Activated CD8-positive, alpha-beta memory T cell treated with anti-CD3 and anti-CD28 coated beads, Interleukin-2, amount 50 U/mL, for 24 hours (primary cell): ENCODE data around the gene PGS1.
A peak's percentile ranks its signal among the peaks of the same experiment; 100 is the strongest.

Experiments used
- DNase-seq: peaks from one replicate; pipeline ENCODE4 v3.0.0-alpha.2; 2020; ENCODE audit errors: extremely low read depth

PGS1 gene

DNA sequence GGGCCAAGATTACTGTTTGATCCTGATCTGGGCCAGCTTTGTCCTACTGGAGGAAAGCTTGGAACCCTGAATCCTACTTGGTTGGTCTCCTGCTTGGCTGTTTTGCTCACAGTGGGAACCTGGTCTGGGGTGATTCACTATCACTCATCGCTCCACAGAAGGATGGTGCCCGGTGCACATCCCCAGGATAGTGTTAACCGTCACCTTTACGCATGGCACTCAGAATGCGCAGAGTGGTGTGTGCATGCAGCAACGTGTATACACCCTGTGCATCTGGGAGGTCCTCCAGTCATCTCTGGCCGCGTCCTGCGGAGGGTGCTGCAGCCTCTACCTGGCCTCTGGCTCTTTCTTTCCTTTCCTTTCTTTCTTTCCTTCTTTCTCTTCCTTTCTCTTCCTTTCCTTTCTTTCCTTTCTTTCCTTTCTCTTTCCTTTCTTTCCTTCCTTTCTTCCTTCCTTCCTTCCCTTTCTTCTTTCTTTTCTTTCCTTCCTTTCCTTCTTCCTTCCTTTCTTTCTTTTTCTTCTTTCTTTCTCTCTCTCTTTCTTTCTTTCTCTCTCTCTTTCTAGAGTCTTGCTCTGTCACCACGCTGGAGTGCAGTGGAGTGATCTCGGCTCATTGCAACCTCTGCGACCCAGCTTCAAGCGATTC lies 31.7 kb upstream of the PGS1 start:
- DNase-seq = no peak

DNA sequence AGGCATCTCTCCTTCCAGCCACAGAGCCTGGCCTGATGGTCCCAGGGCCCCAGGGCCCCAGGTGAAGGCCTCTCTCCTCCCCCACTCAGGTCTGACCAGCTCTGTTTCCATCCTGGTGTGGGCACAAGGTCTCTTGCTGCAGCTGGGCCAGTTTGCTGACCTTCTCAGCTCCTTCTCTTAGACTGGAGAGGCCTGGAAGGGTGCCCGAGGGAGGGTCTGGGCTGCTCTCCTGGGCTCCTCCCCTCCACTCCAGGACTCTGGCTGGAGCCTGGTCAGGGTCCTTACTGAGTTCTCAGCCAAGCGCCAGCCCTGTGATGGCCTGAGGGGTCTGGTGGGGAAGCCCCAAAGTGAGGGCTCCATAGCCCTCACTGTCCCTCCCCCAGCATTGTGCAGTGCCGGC lies 31.0 kb upstream of the PGS1 start:
- DNase-seq = no peak

DNA sequence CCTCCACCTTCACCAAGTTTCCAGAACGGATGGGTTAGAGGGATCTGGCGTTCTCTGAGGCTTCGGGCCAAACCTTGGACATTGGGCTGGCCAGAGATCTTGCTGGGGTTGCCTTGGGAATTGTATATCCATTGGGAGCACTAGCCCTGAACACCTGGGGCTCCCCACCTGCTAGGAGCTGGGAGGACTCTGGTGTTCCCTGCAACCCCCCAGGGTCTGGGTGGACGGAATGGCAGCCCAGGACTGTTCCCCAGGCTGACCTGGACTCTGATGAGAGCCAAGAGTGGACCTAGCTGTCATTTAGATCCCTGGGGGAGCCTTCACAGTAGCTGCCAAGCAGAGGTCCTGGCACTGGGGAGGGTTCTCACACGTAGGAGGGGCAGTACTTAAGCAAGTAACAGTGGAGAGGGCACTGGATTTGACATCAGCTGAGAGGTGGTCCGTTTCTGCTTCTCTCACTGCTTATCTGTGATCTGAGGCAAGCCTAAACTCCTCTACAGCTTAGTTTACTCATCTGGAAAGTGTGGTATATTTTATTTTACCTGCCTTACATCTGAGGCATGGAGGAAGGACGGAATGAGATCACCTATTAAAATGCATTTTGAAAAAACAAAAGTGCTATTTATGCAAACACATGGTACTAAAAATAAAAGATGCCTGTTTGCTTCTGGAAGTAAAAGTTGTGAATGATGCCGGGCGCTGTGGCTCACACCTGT lies 30.2 kb upstream of the PGS1 start:
- no peak for DNase-seq

DNA sequence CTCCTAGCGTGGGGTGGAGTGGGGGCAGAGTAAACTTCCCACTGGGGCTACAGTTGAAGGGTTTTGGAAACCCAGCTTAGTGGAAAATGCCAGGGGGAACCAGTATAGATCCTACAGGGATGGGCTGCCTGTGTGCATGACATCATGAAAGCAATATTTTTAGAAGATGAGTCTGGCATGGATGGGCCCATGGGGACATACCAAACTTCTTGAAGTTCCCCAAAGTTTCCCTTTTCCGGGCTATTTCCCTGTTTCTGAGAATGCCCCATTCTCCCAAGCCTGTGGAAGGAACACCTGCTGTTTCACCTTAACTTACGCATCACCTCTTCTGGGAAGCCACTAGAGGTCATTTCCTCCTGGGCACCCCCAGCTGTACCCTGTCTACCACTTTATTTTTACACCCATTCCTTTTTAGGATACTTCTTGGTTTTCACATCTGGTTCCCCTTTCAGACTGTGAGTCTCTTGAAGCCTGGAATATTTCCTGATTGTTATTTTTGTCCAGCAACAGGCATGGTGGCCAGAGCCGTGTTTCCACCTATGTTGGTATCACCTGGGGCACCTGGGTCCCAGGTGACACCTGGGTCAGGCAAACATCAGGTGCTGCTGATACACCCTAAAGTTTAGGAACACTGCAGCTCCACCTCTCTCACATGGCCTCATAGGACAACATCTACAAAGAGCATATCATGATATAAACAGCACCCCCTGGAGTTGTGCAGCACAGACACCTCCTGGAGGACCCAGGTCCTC lies 28.4 kb upstream of the PGS1 start:
- DNase-seq = no peak

- no peak for DNase-seq
Observed at GRCh38 chr17:78351449-78352006, 26.9 kb upstream of the PGS1 start.

- DNase-seq = no peak
Observed at GRCh38 chr17:78353834-78354233, 24.6 kb upstream of the PGS1 start.

DNA sequence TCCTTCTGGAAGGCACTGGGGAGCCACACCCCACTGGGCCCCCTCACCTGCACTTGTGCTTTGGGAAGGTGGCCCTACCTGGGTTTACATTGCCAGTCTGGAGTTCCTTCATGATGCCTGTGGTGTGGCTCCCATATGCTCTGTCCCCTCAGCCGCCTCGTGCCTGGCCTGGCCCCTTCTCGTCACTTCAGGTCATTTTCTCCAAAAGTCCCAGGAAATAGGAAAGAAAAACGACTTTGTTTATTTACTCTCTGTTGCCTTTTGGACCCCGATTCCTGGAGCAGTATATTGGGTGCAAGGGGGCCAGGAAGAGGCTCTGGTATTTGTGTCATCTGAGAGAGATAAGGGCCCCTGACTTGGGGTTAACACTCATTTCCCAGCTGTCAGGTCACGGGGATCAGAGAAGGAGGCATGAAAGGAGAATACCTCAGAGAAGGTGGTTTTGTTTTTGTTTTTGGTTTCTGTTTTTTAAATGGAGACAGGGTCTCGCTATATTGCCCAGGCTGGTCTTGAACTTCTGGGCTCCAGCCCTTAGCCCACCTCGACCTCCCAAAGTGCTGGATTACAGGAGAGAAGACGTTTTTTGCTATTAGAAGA lies 23.3 kb upstream of the PGS1 start:
- no peak for DNase-seq

DNA sequence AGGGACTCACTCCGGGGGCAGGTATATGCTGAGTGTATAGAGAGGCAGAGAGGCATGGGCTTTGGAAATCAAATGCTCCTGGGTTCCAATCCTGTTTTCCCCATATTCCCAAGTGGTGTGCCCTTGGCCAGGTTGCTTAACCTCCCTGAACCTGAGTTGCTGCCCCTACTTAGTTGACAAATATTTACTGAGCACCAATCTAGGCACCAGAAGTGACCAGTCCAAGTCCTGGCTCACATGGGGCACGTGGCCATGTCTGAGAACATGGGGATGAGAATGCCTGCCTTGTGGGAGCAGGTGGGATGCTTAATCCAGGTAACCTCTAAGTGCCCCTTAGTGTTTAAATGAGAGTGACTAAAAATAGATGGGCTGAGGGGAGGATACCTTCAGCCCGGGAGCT lies 22.7 kb upstream of the PGS1 start:
- DNase-seq = no peak

DNA sequence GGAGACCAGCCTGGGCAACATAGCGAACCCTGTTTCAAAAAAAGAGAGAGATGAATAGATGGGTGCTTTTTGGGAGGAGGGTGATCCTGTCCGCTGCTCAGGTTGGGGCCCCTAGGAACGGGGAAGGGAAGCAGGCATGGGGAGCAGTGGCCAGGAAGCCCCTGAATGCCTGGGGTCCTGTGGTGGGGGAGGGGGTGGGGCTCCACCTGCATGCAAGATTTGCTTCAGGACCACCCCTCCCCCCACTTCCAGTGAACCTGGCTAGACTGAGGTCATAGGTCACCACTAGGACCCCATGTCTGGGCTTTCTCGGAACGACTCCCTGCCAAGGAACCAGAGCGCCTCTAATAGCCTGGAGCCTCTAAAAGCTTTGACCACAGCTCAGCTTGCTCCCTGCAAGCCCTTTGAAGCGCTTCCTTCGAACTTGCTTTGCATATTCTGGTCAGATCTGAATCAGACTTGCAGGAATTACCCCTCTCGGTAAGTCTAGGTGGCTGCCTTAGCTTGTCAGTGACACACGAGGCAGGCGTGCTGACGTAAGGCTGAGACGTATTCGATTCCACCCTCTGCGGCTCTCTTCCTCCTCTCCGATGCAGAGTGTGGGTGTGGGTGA lies 22.2 kb upstream of the PGS1 start:
- DNase-seq = peak; percentile 88

- DNase-seq = no peak
Observed at GRCh38 chr17:78357177-78357586, 21.3 kb upstream of the PGS1 start.

- DNase-seq = no peak
Observed at GRCh38 chr17:78357672-78358537, 20.5 kb upstream of the PGS1 start.

GRCh38 chr17:78358538-78359320 lies 19.7 kb upstream of the PGS1 start:
- no peak for DNase-seq

GRCh38 chr17:78359321-78359996 lies 19.0 kb upstream of the PGS1 start:
- no peak for DNase-seq

DNA sequence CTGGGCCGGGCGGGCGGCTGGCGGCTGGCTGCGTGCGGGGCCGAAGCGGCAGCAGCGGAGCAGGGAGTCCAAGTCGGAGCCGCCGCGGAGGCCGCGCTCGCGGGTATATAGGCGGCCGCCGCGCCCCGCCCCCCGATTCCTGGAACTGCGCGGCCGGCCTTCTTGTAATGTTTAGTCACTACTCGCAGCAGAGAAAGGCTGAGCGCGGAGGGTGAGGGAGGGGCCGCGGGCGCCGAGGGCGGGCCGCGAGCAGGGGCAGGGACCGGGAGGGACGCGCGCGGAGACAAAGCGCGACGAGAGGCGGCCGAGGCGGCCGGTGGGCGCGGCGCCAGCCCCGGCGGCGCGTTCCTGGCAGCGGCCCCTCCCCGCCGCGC lies 18.5 kb upstream of the PGS1 start, which contains the start of gene SOCS3:
Gene SOCS3, minus strand, starts transcription at position 81 of the 374 bp plus-strand sequence. CDS start 982 bp downstream, outside the sequence.
- peak; percentile 84 for DNase-seq

DNA sequence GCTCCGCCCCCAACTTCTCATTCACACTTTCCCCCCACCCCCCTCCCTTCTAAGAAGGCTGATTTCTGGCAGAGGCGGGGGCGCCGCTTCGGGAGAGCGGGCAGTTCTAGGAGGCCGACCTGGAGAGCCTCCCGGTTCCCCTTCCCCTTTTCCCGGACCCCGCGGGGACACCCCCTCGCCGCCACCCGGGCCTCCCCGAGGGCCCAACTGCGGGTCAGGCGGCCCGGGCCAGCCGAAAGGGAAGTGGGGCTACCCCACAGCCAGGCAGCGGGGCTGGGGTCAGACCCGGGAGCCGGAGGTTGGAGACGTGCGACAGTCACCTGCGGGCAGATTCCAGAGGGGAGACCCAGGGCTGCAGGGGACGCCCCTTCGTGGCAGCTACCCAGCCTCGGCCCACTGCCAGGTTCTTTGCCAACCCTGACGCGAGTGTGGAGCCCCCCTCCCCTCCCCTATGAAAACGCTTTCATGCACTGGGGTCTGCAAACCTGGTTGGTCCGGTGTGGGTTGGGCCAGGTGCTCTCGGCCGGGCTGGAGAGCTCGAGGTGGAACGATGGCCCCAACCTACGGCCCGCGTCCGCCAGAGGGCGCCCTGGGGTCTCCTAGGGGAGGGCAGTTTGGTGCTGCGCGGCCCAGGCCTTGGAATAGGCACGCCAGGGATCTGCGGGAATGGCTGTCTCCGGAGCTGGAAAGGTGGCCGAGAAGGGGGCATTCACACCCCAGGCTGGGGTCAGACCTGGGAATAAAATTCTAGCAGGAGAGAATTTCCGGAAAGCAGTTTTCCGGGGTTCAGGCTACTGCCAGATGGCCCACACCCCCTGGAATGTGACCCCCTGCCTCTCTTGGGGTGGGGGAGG lies 17.9 kb upstream of the PGS1 start:
- peak; percentile 81 for DNase-seq

GRCh38 chr17:78361225-78361701 lies 17.2 kb upstream of the PGS1 start:
- DNase-seq = no peak

DNA sequence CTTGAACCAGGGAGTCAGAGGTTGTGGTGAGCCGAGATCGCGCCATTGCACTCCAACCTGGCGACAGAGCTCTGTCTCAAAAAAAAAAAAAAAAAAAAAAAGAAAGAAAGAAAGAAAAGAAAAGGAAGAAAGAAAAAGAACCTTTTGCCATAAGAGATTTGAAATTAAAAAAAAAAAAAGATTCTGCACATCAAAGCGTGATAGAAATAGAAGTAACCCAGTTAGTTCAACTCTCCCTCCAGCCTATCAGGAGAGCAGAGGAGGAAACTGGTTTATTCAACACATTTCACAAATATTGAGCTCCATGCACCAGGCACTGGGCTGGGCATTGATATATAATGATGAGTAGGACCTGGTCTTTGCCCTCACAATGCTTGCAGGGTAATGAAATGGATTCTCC lies 16.2 kb upstream of the PGS1 start:
- DNase-seq = no peak

DNA sequence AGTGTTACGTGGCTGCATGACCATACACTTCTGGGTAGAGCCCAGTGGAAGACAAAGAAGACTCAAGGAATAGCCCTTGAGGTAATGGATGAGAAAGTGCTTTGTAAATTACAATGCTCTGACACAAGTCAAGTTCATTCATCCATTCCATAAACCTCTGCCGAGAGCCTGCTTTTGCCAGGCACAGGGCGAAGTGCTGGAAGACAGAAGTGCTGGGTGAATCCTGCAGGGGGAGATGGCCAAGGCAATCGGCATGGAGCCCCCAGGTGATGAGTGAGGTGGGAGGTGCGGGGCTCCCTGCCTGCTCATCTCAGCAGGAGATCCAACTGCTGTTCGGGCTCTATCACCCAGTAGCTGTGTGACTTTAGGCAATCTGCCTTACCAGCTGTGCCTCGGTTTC lies 15.8 kb upstream of the PGS1 start:
- DNase-seq = no peak
